GM23338 (cell line): ENCODE data around the gene CAPN10. TPM values are rescaled to one million over a fixed set of nuclear protein-coding genes. Genes with fewer than 3 reads are reported as not detected.
A peak's percentile ranks its signal among the peaks of the same experiment; 100 is the strongest.

ENCODE experiments used
- ATAC-seq: fragments of 200-7000 bp; cut with Tn5 transposase; 3 replicates; pipeline ENCODE4 v1.9.1; 2020
- DNase-seq: peaks from one replicate; pipeline ENCODE4 v3.0.0-alpha.2; 2015; ENCODE audit warnings: low spot score
- H2AFZ ChIP-seq: fragments of 200-600 bp; sonication (generic); 2 replicates; pipeline ENCODE4 v1.8.0; 2016; ENCODE audit warnings: antibody characterized with exemption, mild to moderate bottlenecking, moderate library complexity
- H3F3A ChIP-seq: fragments of 200-600 bp; sonication (generic); replicated peaks from 2 replicates; pipeline ENCODE4 v1.8.0; 2017; ENCODE audit warnings: antibody characterized with exemption, mixed run types, low read depth
- H3K27ac ChIP-seq: fragments of 200-600 bp; sonication (generic); 2 replicates; pipeline ENCODE4 v1.6.1; 2016; ENCODE audit warnings: low read depth
- H3K27me3 ChIP-seq: fragments of 200-600 bp; sonication (generic); 2 replicates; pipeline ENCODE4 v1.8.0; 2016; ENCODE audit warnings: mild to moderate bottlenecking, mixed run types, moderate library complexity; ENCODE audit not compliant: insufficient read depth
- H3K36me3 ChIP-seq: fragments of 200-600 bp; sonication (generic); 2 replicates; pipeline ENCODE4 v1.8.0; 2016; ENCODE audit warnings: mild to moderate bottlenecking; ENCODE audit not compliant: insufficient read depth
- H3K4me1 ChIP-seq: fragments of 200-600 bp; sonication (generic); 2 replicates; pipeline ENCODE4 v1.8.0; 2016; ENCODE audit warnings: mild to moderate bottlenecking, moderate library complexity; ENCODE audit not compliant: insufficient read depth
- H3K4me2 ChIP-seq: fragments of 200-600 bp; sonication (generic); 2 replicates; pipeline ENCODE4 v1.7.1; 2017; ENCODE audit warnings: mixed run types
- H3K4me3 ChIP-seq: fragments of 200-600 bp; sonication (generic); 2 replicates; pipeline ENCODE4 v1.6.1; 2016; ENCODE audit warnings: mixed run types
- H3K79me2 ChIP-seq: fragments of 200-600 bp; sonication (generic); replicated peaks from 2 replicates; pipeline ENCODE4 v1.8.0; 2017; ENCODE audit warnings: mild to moderate bottlenecking; ENCODE audit not compliant: insufficient read depth
- H3K9me2 ChIP-seq: fragments of 200-600 bp; sonication (generic); 2 replicates; pipeline ENCODE4 v1.8.0; 2017; ENCODE audit not compliant: insufficient read depth
- H4K20me1 ChIP-seq: fragments of 200-600 bp; sonication (generic); replicated peaks from 2 replicates; pipeline ENCODE4 v1.8.0; 2017; ENCODE audit warnings: mild to moderate bottlenecking; ENCODE audit not compliant: insufficient read depth
- H3K27ac Mint-ChIP-seq: 2 replicates; pipeline ENCODE4 v1.8.0; 2020; ENCODE audit warnings: inconsistent platforms, mild to moderate bottlenecking, moderate library complexity, mixed read lengths
- H3K27me3 Mint-ChIP-seq: 3 replicates; pipeline ENCODE4 v1.8.0; 2022; ENCODE audit warnings: low read depth, mild to moderate bottlenecking, moderate library complexity, mixed read lengths, inconsistent platforms; ENCODE audit not compliant: insufficient read depth, poor library complexity
- H3K36me3 Mint-ChIP-seq: 3 replicates; pipeline ENCODE4 v1.8.0; 2021; ENCODE audit warnings: low read depth, mild to moderate bottlenecking, inconsistent platforms, moderate library complexity, mixed read lengths
- H3K4me1 Mint-ChIP-seq: 3 replicates; pipeline ENCODE4 v1.8.0; 2020; ENCODE audit warnings: mild to moderate bottlenecking, inconsistent platforms, mixed read lengths
- H3K4me3 Mint-ChIP-seq: 3 replicates; pipeline ENCODE4 v1.8.0; 2021; ENCODE audit warnings: moderate library complexity, mild to moderate bottlenecking, inconsistent platforms, mixed read lengths
- H3K9me3 Mint-ChIP-seq: 3 replicates; pipeline ENCODE4 v1.8.0; 2020; ENCODE audit warnings: moderate library complexity, mild to moderate bottlenecking, inconsistent platforms, mixed read lengths
- CREB1 ChIP-seq: fragments of 250-450 bp; sonication (Bioruptor Pico); IDR thresholded peaks from 2 replicates; pipeline ENCODE4 v1.5.0; 2020; ENCODE audit warnings: low read depth, mild to moderate bottlenecking, moderate library complexity
- CTCF ChIP-seq, 2 experiments: fragments of 200-600 bp in 1 of 2; sonication (generic) in 1 of 2; conservative IDR thresholded peaks; 2 replicates each; pipeline versions ENCODE4 v1.5.1 to v1.6.1; 2016 to 2017; ENCODE audit warnings: antibody characterized with exemption in 2 of 2, low read depth in 2 of 2, mild to moderate bottlenecking in 2 of 2, moderate library complexity in 1 of 2
- ETS1 ChIP-seq: IDR thresholded peaks from 2 replicates; pipeline ENCODE4 v1.6.1; 2016; ENCODE audit warnings: antibody characterized with exemption
- EZH2phosphoT487 ChIP-seq: fragments of 200-600 bp; sonication (generic); IDR thresholded peaks from one replicate; pipeline ENCODE4 v1.8.1; 2018; ENCODE audit warnings: antibody characterized with exemption; ENCODE audit not compliant: unreplicated experiment
- NANOG ChIP-seq: IDR thresholded peaks from 2 replicates; pipeline ENCODE4 v1.6.1; 2016; ENCODE audit warnings: antibody characterized with exemption, borderline replicate concordance
- POLR2AphosphoS5 ChIP-seq: IDR thresholded peaks from 2 replicates; pipeline ENCODE4 v1.6.1; 2016; ENCODE audit warnings: antibody characterized with exemption, low read depth
- STAT1 ChIP-seq: IDR thresholded peaks from one replicate; pipeline ENCODE4 v1.6.1; 2016; ENCODE audit warnings: antibody characterized with exemption; ENCODE audit not compliant: unreplicated experiment
- polyA plus RNA-seq: library from polyadenylated mRNA; unstranded; fragments of >200 nt; fragmentation: Nextera tagmentation; extraction: Ambion mirVana; gene quantifications from 2 replicates; pipeline ENCODE4 v1.2.1, GENCODE V29; 2016
- total RNA-seq: library from RNA; depleted of rRNA; stranded (reverse); fragments of >200 nt; shearing (Covaris generic); gene quantifications from 2 replicates; pipeline ENCODE4 v1.2.3, GENCODE V29; 2014

CAPN10 gene
- total and polyA plus RNA-seq, 2 experiments from 2014 or later, result 30.2 to 59.8 TPM

GRCh38 chr2:240588669-240589068 lies 2.1 kb downstream of the CAPN10 start:
- peaks cover 19% of the 10 kb centered on the region for H3K27me3 Mint-ChIP-seq
- peaks cover 20% of the 10 kb centered on the region for H3K4me1 ChIP-seq
- TF ChIP-seq NANOG, result no peak
- H3K4me3 ChIP-seq, result no peak overlapping the region
- H3K4me1 Mint-ChIP-seq, result peaks cover 32% of the 10 kb centered on the region
- H3K36me3 ChIP-seq, result no peaks in the 10 kb centered on the region
- peaks cover 29% of the 10 kb centered on the region for H4K20me1 ChIP-seq
- peak overlapping the region; percentile 97; the same call in 1 of the 2 replicates for H3K4me2 ChIP-seq
- H2AFZ ChIP-seq, result no peak overlapping the region
- no peak overlapping the region for H3K27ac Mint-ChIP-seq
- H3K79me2 ChIP-seq, result peaks cover 74% of the 10 kb centered on the region
- DNase-seq (no peak), ATAC-seq (no peak)
- no peaks in the 10 kb centered on the region for H3K27me3 ChIP-seq
- no peaks in the 10 kb centered on the region for H3F3A ChIP-seq
- no peak overlapping the region for H3K27ac ChIP-seq
- H3K4me3 Mint-ChIP-seq, result peak overlapping the region; percentile 96; the same call in 1 of the 3 replicates
- no peaks in the 10 kb centered on the region for H3K9me3 Mint-ChIP-seq
- no peaks in the 10 kb centered on the region for H3K9me2 ChIP-seq
- peaks cover 6% of the 10 kb centered on the region; the same call in 2 of the 3 replicates for H3K36me3 Mint-ChIP-seq

- no peak overlapping the region for H3K27ac ChIP-seq
- TF ChIP-seq CTCF (conservative IDR thresholded peaks at IDR 0.05; ENCODE audit: low read depth in 2 of 2), result no peak
- no peak for TF ChIP-seq ETS1
- no peak for TF ChIP-seq NANOG
- no peak for TF ChIP-seq EZH2phosphoT487
- TF ChIP-seq CREB1 (CRISPR knock-in tag), result no peak
- TF ChIP-seq POLR2AphosphoS5, result no peak
- peaks cover 27% of the 10 kb centered on the region for H4K20me1 ChIP-seq
- H3K4me3 ChIP-seq, result no peak overlapping the region
- no peak overlapping the region for H2AFZ ChIP-seq
- H3K4me1 Mint-ChIP-seq, result peaks cover 30% of the 10 kb centered on the region
- H3K4me1 ChIP-seq, result peaks cover 20% of the 10 kb centered on the region
- H3K4me2 ChIP-seq, result no peak overlapping the region
- H3K9me3 Mint-ChIP-seq, result no peaks in the 10 kb centered on the region
- H3K4me3 Mint-ChIP-seq, result no peak overlapping the region; the same call in 2 of the 3 replicates
- H3K27me3 ChIP-seq, result no peaks in the 10 kb centered on the region
- H3K36me3 Mint-ChIP-seq, result peaks cover 4% of the 10 kb centered on the region; the same call in 2 of the 3 replicates
- no peak overlapping the region for H3K27ac Mint-ChIP-seq
- peaks cover 17% of the 10 kb centered on the region for H3K27me3 Mint-ChIP-seq
- no peaks in the 10 kb centered on the region for H3F3A ChIP-seq
- ATAC-seq (no peak), DNase-seq (no peak)
- no peaks in the 10 kb centered on the region for H3K9me2 ChIP-seq
- H3K36me3 ChIP-seq, result no peaks in the 10 kb centered on the region
- H3K79me2 ChIP-seq, result peaks cover 67% of the 10 kb centered on the region
These were observed 2.8 kb downstream of the CAPN10 start for GRCh38 chr2:240589375-240589774.

- H3K4me3 Mint-ChIP-seq, result no peak overlapping the region
- H3K36me3 Mint-ChIP-seq, result peaks cover 3% of the 10 kb centered on the region; the same call in 2 of the 3 replicates
- H3K4me1 Mint-ChIP-seq, result peaks cover 24% of the 10 kb centered on the region
- Histone ChIP-seq H3K9me2 (no peaks in the 10 kb centered on the region), H3K27ac (no peak overlapping the region), H3K4me2 (no peak overlapping the region), H2AFZ (no peak overlapping the region), H3K36me3 (no peaks in the 10 kb centered on the region), H3K4me3 (no peak overlapping the region), H3F3A (no peaks in the 10 kb centered on the region), H3K4me1 (peaks cover 17% of the 10 kb centered on the region), H3K27me3 (no peaks in the 10 kb centered on the region), H4K20me1 (peaks cover 23% of the 10 kb centered on the region), H3K79me2 (peaks cover 61% of the 10 kb centered on the region)
- H3K9me3 Mint-ChIP-seq, result no peaks in the 10 kb centered on the region
- no peak for TF ChIP-seq STAT1
- TF ChIP-seq NANOG, result no peak
- H3K27me3 Mint-ChIP-seq, result peaks cover 15% of the 10 kb centered on the region
- no peak overlapping the region for H3K27ac Mint-ChIP-seq
- no peak for ATAC-seq
- no peak for DNase-seq
These were observed 3.5 kb downstream of the CAPN10 start for GRCh38 chr2:240589850-240590525.
